Right lobe of liver (tissue), 6 donors: ENCODE measurements around the gene POLR2E. TPM values are rescaled to one million over a fixed set of nuclear protein-coding genes. Genes with fewer than 3 reads are reported as not detected.

Experiments used
- ATAC-seq, 4 donors: fragments of 200-7000 bp; cut with Tn5 transposase; one replicate each; pipeline ENCODE4 v1.9.1; 2020; ENCODE audit warnings: mild to moderate bottlenecking in 4 of 4, moderate library complexity in 4 of 4
- DNase-seq, 3 donors: peaks; one replicate each; pipeline ENCODE4 v3.0.0-alpha.2; 2020
- H3K27ac ChIP-seq, 3 donors: fragments of 200-600 bp; one replicate each; pipeline ENCODE4 v1.8.0; 2022
- H3K27me3 ChIP-seq, 2 donors: fragments of 200-600 bp; one replicate each; pipeline ENCODE4 v1.8.0; 2022
- H3K36me3 ChIP-seq, 4 donors: fragments of 200-600 bp; sonication (generic) in 1 of 4; one replicate each; pipeline versions ENCODE4 v1.5.1 to v1.8.0; 2017 to 2022; ENCODE audit warnings: control low read depth in 1 of 4
- H3K4me1 ChIP-seq, 4 donors: fragments of 200-600 bp; sonication (generic) in 1 of 4; one replicate each; pipeline versions ENCODE4 v1.5.1 to v1.8.0; 2017 to 2022; ENCODE audit warnings: control low read depth in 1 of 4
- H3K4me3 ChIP-seq, 3 donors: fragments of 200-600 bp; one replicate each; pipeline ENCODE4 v1.8.0; 2022
- H3K9me3 ChIP-seq, 4 donors: fragments of 200-600 bp; sonication (generic) in 1 of 4; one replicate each; pipeline versions ENCODE4 v1.5.1 to v1.8.0; 2017 to 2022; ENCODE audit warnings: control low read depth in 1 of 4
- CTCF ChIP-seq, 4 donors: fragments of 200-600 bp in 3 of 4; fragments of 450-650 bp in 1 of 4; IDR thresholded peaks; one replicate each; pipeline versions ENCODE4 v1.5.1 to v1.8.0; 2016 to 2022; ENCODE audit warnings: antibody characterized with exemption in 4 of 4, mild to moderate bottlenecking in 2 of 4
- POLR2A ChIP-seq: fragments of 450-650 bp; IDR thresholded peaks from one replicate; pipeline ENCODE4 v1.6.1; 2017; ENCODE audit warnings: antibody characterized with exemption, mild to moderate bottlenecking
- WGBS: methylation state at CpG from one replicate; pipeline ENCODE4 v1.1.6; 2018; ENCODE audit warnings: low coverage, low lambda C conversion rate; ENCODE audit not compliant: insufficient coverage; ENCODE audit errors: missing lambda C conversion rate; 5-methylcytosine and 5-hydroxymethylcytosine counted together
- intact Hi-C, 2 donors: fragments of 100-400 bp; cut with DNase I; formaldehyde crosslinking; loops; one replicate each; pipeline versions ENCODE4 v1.11.2 to v1.14.1; 2022
- total RNA-seq, 6 experiments: library from RNA; depleted of rRNA in 2 of 6; stranded (reverse); fragments of >200 nt in 2 of 6; fragmentation: NEBNext Ultra II Directional in 3 of 6; extraction: Animal tissue kit (Norgen Biotek cat#: 25700) in 3 of 6; gene quantifications; one replicate each; pipeline versions ENCODE4 v1.1.0 to v1.2.4, GENCODE V29; 2016 to 2023
- donor health status: DM: no; HTN: yes; CAD: no.
- donor health status: DM: no; HTN: no; CAD: no.
- donor health status: DM: no; HTN: no; CAD: no.
- donor health status: DM: no; HTN: yes; CAD: no.
- donor health status: DM: no; HTN: yes; CAD: no.

POLR2E gene
- total RNA-seq, 6 experiments from 2014 or later = 112 to 256 (median 131) TPM

GRCh38 chr19:1068009-1069001, 26.9 kb downstream of the POLR2E start:
- Histone ChIP-seq H3K27ac (peak overlapping the region; percentile 40 to 66 (median 62)), H3K4me1 (peaks cover 0 to 9% (median 0%) of the 10 kb centered on the region in 4 donors)

GRCh38 chr19:1067341-1067957, 27.7 kb downstream of the POLR2E start:
- Histone ChIP-seq H3K4me3 (peak overlapping the region; percentile 33 to 51 (median 35)), H3K9me3 (no peaks in the 10 kb centered on the region), H3K27me3 (peaks cover 0 to 19% of the 10 kb centered on the region in 2 donors), H3K4me1 (peaks cover 0 to 9% (median 0%) of the 10 kb centered on the region in 4 donors), H3K36me3 (no peaks in the 10 kb centered on the region), H3K27ac (peak overlapping the region; percentile 53 to 66 (median 62))
- intact Hi-C loops = no loop called here
- ATAC-seq = peak in 1 of 4 donors; percentile 7
- TF ChIP-seq CTCF (IDR thresholded peaks at IDR 0.05) = no peak
- peak in 1 of 3 donors; percentile 31 for DNase-seq
- WGBS = 5% methylated on average over 7 of the region's 38 CpGs

More at GRCh38 chr19:1068009-1069001, 26.9 kb downstream of the POLR2E start:
- peak; percentile 1 to 26 (median 8) for ATAC-seq
- Histone ChIP-seq H3K27me3 (peaks cover 0 to 19% of the 10 kb centered on the region in 2 donors), H3K4me3 (peak overlapping the region; percentile 33 to 51 (median 35)), H3K36me3 (no peaks in the 10 kb centered on the region), H3K9me3 (no peaks in the 10 kb centered on the region)
- peak in 2 of 3 donors; percentile 56 to 57 for DNase-seq
- WGBS = 42% methylated on average over 16 of the region's 45 CpGs
- TF ChIP-seq POLR2A (no peak), CTCF (IDR thresholded peaks at IDR 0.05) (no peak)
- intact Hi-C loops = no loop called here

- peak; percentile 9 to 45 (median 17) for ATAC-seq
- H3K36me3 ChIP-seq = no peaks in the 10 kb centered on the region
- TF ChIP-seq CTCF (IDR thresholded peaks at IDR 0.05) (no peak), POLR2A (peak; percentile 24)
- peak within 1 kb of the TSS; percentile 53 to 66 (median 62) for H3K27ac ChIP-seq
- 10% methylated on average over 2 of the region's 61 CpGs for WGBS
- intact Hi-C loops = no loop called here
- peaks cover 0 to 9% (median 0%) of the 10 kb centered on the region in 4 donors for H3K4me1 ChIP-seq
- peak within 1 kb of the TSS; percentile 33 to 51 (median 35) for H3K4me3 ChIP-seq
- H3K9me3 ChIP-seq = no peaks in the 10 kb centered on the region
- H3K27me3 ChIP-seq = peaks cover 0 to 19% of the 10 kb centered on the region in 2 donors
- DNase-seq = peak in 2 of 3 donors; percentile 71 to 76
Observed at GRCh38 chr19:1066748-1067340, 28.3 kb downstream of the POLR2E start, which contains the start of gene ARHGAP45. Gene ARHGAP45, plus strand, starts transcription at chr19:1067167. Its CDS starts 239 bp downstream, at chr19:1067406.

- Histone ChIP-seq H3K4me3 (no peak overlapping the region), H3K36me3 (no peaks in the 10 kb centered on the region), H3K27me3 (peaks cover 0 to 19% of the 10 kb centered on the region in 2 donors), H3K9me3 (no peaks in the 10 kb centered on the region), H3K4me1 (peaks cover 0 to 6% (median 0%) of the 10 kb centered on the region in 4 donors), H3K27ac (no peak overlapping the region)
- 24% methylated on average over 3 of the region's 17 CpGs for WGBS
- TF ChIP-seq CTCF (IDR thresholded peaks at IDR 0.05) = no peak
- no peak for TF ChIP-seq POLR2A
- ATAC-seq (no peak), DNase-seq (peak in 2 of 3 donors; percentile 33 to 49)
- intact Hi-C loops = no loop called here
Observed at GRCh38 chr19:1066251-1066747, 28.9 kb downstream of the POLR2E start.
